ENCODE data around the gene IFNA7.
"Not testable (repeated sequence)": the region's sequence is repeated elsewhere in the genome, so short reads cannot be mapped to it uniquely, and the experiment has no call there.

Gene IFNA7

DNA sequence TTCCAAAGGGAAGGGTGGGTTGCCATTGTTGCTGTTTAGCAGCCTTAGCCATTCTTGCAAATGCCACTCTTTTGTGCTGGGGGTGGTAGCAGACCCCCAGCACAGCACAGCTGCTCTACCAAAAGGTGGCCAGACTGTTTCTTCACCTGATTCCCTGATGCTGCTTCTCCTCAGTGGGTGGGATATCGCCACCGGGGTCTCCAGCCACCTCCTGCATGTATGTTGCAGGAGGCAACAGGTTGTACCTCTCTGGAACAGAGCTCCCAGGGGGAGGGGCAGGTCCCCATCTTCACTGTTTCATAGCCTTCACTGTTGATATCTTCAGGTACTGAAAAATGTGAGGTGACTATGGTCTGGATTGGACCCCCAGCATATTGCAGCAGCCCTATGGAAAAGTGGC is 8.8 kb upstream of the IFNA7 start:
- not testable (repeated sequence) for DNase-seq (ENCODE audit: low spot score); H3K27ac Mint-ChIP-seq; H3K36me3 Mint-ChIP-seq (ENCODE audit: low read depth); H3K9me3 Mint-ChIP-seq; H3K4me3 Mint-ChIP-seq; H3K4me1 Mint-ChIP-seq (ENCODE audit: low read depth)
- H3K27me3 Mint-ChIP-seq (ENCODE audit: low read depth), result peaks cover 20% of the 10 kb centered on the region

- Mint-ChIP-seq H3K27ac (no peak overlapping the region), H3K4me3 (no peak overlapping the region), H3K36me3 (ENCODE audit: low read depth) (no peaks in the 10 kb centered on the region), H3K4me1 (ENCODE audit: low read depth) (peaks cover 8% of the 10 kb centered on the region), H3K9me3 (no peaks in the 10 kb centered on the region), H3K27me3 (ENCODE audit: low read depth) (peaks cover 20% of the 10 kb centered on the region)
- DNase-seq (ENCODE audit: low spot score), result no peak
Measured at GRCh38 chr9:21210311-21210710, 8.3 kb upstream of the IFNA7 start.

DNA sequence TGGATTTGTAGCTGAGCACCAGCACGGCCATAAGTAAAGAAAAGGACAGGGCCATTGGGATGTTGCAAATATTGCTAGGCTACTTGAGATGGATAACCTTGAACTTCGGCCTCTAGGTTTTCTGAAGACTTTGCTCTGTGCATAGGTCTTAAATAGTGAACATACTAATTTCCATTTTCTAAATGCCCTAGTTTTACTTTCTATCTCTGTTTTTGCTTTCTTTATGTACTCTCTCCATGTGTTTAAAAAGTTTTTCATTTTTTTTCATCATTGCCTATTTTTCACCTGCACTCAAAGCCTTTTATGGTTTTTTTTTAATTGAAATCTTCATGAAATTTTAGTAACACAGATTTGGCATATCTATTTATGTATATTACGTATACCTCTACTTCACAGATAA is 5.0 kb upstream of the IFNA7 start, which contains the start of gene IFNA10:
Gene IFNA10 (minus strand): TSS at position 101 of the 400 bp plus-strand sequence. CDS start 46 bp downstream, at position 55.
- H3K27me3 Mint-ChIP-seq (ENCODE audit: low read depth), result peaks cover 22% of the 10 kb centered on the region
- H3K36me3 Mint-ChIP-seq (ENCODE audit: low read depth); H3K4me3 Mint-ChIP-seq; H3K27ac Mint-ChIP-seq; H3K4me1 Mint-ChIP-seq (ENCODE audit: low read depth); DNase-seq (ENCODE audit: low spot score); H3K9me3 Mint-ChIP-seq: not testable (repeated sequence)

DNA sequence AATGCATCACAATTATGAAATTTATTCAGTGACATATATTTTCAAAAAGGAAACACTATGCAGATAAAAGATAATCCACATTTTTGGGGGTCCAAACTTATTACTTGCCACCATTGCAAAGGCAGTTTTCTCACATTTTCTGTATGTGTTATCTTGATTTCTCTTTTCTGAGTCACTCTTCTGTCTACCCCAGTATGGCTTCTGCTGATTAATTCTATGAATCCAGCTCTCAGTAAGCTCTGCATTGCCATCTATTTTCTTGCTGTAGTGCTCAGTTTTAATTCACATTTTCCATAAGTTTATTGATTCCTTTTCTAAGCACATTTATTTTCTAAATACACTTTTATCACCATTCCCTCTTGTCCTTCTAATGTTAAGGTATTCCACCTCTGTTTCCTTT is 3.2 kb upstream of the IFNA7 start:
- Mint-ChIP-seq H3K36me3 (ENCODE audit: low read depth) (no peaks in the 10 kb centered on the region), H3K4me1 (ENCODE audit: low read depth) (peaks cover 7% of the 10 kb centered on the region), H3K9me3 (no peaks in the 10 kb centered on the region), H3K27ac (no peak overlapping the region), H3K4me3 (no peak overlapping the region), H3K27me3 (ENCODE audit: low read depth) (peaks cover 32% of the 10 kb centered on the region)
- no peak for DNase-seq (ENCODE audit: low spot score)

DNA sequence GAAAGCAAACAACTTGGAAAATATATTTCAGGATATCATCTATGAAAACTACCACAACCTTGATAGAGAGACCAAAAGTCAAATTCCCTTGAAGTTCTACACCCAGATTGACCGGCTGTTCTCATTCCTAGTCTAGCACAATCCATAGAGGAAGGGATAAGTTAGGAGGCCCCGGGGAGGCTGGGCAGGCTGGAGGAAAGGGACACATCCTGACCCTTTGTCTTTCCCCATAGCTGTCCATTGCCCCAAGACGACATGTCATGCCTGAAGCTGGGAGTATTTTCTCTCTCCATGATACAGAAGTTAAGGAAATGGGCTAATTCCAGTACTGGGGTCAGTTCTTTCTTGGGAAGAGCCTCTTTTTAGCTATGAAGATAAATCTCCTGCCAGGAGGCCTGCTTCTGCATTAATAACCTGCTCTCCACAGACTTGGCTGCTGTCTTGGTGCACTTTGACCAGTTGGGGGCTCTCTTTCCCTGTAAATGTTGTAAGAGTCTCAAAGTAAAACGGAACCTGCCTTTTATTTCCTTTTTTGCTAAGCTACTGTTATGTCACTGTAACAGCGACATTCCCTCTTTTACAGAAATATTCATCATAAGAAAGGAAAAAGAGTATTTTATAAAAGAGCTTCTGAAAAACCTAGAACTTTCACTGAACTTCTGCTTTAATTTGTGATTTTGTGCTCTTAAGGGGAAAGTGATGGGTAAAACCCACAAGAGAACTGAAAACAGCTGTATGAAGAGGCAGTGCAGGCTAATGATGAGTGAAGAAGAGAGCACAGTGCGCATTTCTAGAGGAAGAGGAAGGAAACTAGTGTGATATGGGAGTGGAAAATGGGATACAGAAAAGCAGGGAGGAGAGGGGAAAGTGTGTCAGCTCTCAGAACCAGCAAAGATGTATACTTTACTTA is 6.9 kb downstream of the IFNA7 start:
- not testable (repeated sequence) for H3K4me1 Mint-ChIP-seq (ENCODE audit: low read depth); H3K36me3 Mint-ChIP-seq (ENCODE audit: low read depth); H3K27ac Mint-ChIP-seq; DNase-seq (ENCODE audit: low spot score); H3K9me3 Mint-ChIP-seq
- H3K4me3 Mint-ChIP-seq, result peak overlapping the region; percentile 49
- H3K27me3 Mint-ChIP-seq (ENCODE audit: low read depth), result peaks cover 16% of the 10 kb centered on the region

DNA sequence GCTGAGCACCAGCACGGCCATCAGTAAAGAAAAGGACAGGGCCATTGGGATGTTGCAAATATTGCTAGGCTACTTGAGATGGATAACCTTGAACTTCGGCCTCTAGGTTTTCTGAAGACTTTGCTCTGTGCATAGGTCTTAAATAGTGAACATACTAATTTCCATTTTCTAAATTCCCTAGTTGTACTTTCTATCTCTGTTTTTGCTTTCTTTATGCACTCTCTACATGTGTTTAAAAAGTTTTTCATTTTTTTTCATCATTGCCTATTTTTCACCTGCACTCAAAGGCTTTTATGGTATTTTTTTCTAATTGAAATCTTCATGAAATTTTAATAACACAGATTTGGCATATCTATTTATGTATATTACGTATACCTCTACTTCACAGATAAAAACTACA is 14.5 kb downstream of the IFNA7 start, which contains the start of gene IFNA4:
Gene IFNA4 (minus strand): TSS at position 101 of the 400 bp plus-strand sequence. CDS start 56 bp downstream, at position 45.
- H3K9me3 Mint-ChIP-seq; H3K4me3 Mint-ChIP-seq; H3K36me3 Mint-ChIP-seq (ENCODE audit: low read depth); DNase-seq (ENCODE audit: low spot score); H3K27ac Mint-ChIP-seq: not testable (repeated sequence)
- Mint-ChIP-seq H3K27me3 (ENCODE audit: low read depth) (peaks cover 34% of the 10 kb centered on the region), H3K4me1 (ENCODE audit: low read depth) (peaks cover 12% of the 10 kb centered on the region)

GRCh38 chr9:21182810-21183736 is 18.9 kb downstream of the IFNA7 start:
- peaks cover 21% of the 10 kb centered on the region for H3K27me3 Mint-ChIP-seq (ENCODE audit: low read depth)
- H3K4me3 Mint-ChIP-seq, result peak overlapping the region; percentile 27
- H3K36me3 Mint-ChIP-seq (ENCODE audit: low read depth); H3K27ac Mint-ChIP-seq; H3K9me3 Mint-ChIP-seq; H3K4me1 Mint-ChIP-seq (ENCODE audit: low read depth); DNase-seq (ENCODE audit: low spot score): not testable (repeated sequence)

- no peak for DNase-seq (ENCODE audit: low spot score)
- Mint-ChIP-seq H3K27me3 (ENCODE audit: low read depth) (peaks cover 55% of the 10 kb centered on the region), H3K9me3 (no peaks in the 10 kb centered on the region), H3K36me3 (ENCODE audit: low read depth) (no peaks in the 10 kb centered on the region), H3K4me1 (ENCODE audit: low read depth) (peaks cover 5% of the 10 kb centered on the region), H3K27ac (no peak overlapping the region), H3K4me3 (no peak overlapping the region)
Measured at GRCh38 chr9:21174671-21175070, 27.3 kb downstream of the IFNA7 start.

GRCh38 chr9:21172156-21172555 is 29.8 kb downstream of the IFNA7 start:
- Mint-ChIP-seq H3K9me3 (no peaks in the 10 kb centered on the region), H3K27ac (no peak overlapping the region), H3K27me3 (ENCODE audit: low read depth) (peaks cover 62% of the 10 kb centered on the region), H3K36me3 (ENCODE audit: low read depth) (no peaks in the 10 kb centered on the region), H3K4me3 (no peak overlapping the region), H3K4me1 (ENCODE audit: low read depth) (peaks cover 5% of the 10 kb centered on the region)
- no peak for DNase-seq (ENCODE audit: low spot score)

- peaks cover 5% of the 10 kb centered on the region for H3K4me1 Mint-ChIP-seq (ENCODE audit: low read depth)
- peaks cover 62% of the 10 kb centered on the region for H3K27me3 Mint-ChIP-seq (ENCODE audit: low read depth)
- DNase-seq (ENCODE audit: low spot score), result no peak
- H3K9me3 Mint-ChIP-seq, result no peaks in the 10 kb centered on the region
- H3K27ac Mint-ChIP-seq, result no peak overlapping the region
- H3K36me3 Mint-ChIP-seq (ENCODE audit: low read depth), result no peaks in the 10 kb centered on the region
- no peak overlapping the region for H3K4me3 Mint-ChIP-seq
Measured at GRCh38 chr9:21171351-21171750, 30.7 kb downstream of the IFNA7 start.

DNA sequence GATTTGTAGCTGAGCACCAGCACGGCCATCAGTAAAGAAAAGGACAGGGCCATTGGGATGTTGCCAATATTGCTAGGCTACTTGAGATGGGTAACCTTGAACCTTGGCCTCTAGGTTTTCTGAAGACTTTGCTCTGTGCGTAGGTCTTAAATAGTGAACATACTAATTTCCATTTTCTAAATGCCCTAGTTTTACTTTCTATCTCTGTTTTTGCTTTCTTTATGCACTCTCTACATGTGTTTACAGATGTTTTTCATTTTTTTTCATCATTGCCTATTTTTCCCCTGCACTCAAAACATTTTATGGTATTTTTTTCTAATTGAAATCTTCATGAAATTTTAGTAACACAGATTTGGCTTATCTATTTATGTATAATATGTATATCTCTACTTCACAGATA is 35.4 kb downstream of the IFNA7 start, which contains the start of gene IFNA21:
Gene IFNA21 (minus strand): TSS at position 101 of the 400 bp plus-strand sequence. CDS start 48 bp downstream, at position 53.
- not testable (repeated sequence) for H3K27ac Mint-ChIP-seq; H3K9me3 Mint-ChIP-seq; H3K36me3 Mint-ChIP-seq (ENCODE audit: low read depth); DNase-seq (ENCODE audit: low spot score); H3K4me3 Mint-ChIP-seq
- Mint-ChIP-seq H3K4me1 (ENCODE audit: low read depth) (peaks cover 18% of the 10 kb centered on the region), H3K27me3 (ENCODE audit: low read depth) (peaks cover 43% of the 10 kb centered on the region)

- H3K36me3 Mint-ChIP-seq (ENCODE audit: low read depth), result peaks cover 9% of the 10 kb centered on the region
- no peak overlapping the region for H3K4me3 Mint-ChIP-seq
- peaks cover 9% of the 10 kb centered on the region for H3K9me3 Mint-ChIP-seq
- H3K27me3 Mint-ChIP-seq (ENCODE audit: low read depth), result peaks cover 33% of the 10 kb centered on the region
- no peak for DNase-seq (ENCODE audit: low spot score)
- peaks cover 28% of the 10 kb centered on the region for H3K4me1 Mint-ChIP-seq (ENCODE audit: low read depth)
- H3K27ac Mint-ChIP-seq, result no peak overlapping the region
Measured at GRCh38 chr9:21165516-21165915, 36.5 kb downstream of the IFNA7 start.

GRCh38 chr9:21160178-21160577 is 41.8 kb downstream of the IFNA7 start:
- peak; percentile 37 for DNase-seq (ENCODE audit: low spot score)
- Mint-ChIP-seq H3K4me1 (ENCODE audit: low read depth) (peaks cover 58% of the 10 kb centered on the region), H3K36me3 (ENCODE audit: low read depth) (peaks cover 18% of the 10 kb centered on the region), H3K4me3 (peak overlapping the region; percentile 77), H3K27me3 (ENCODE audit: low read depth) (no peaks in the 10 kb centered on the region), H3K9me3 (peaks cover 28% of the 10 kb centered on the region), H3K27ac (peak overlapping the region; percentile 17)

- Mint-ChIP-seq H3K9me3 (peaks cover 19% of the 10 kb centered on the region), H3K4me3 (no peak overlapping the region), H3K36me3 (ENCODE audit: low read depth) (peaks cover 9% of the 10 kb centered on the region), H3K27ac (no peak overlapping the region), H3K4me1 (ENCODE audit: low read depth) (peaks cover 38% of the 10 kb centered on the region), H3K27me3 (ENCODE audit: low read depth) (peaks cover 11% of the 10 kb centered on the region)
- no peak for DNase-seq (ENCODE audit: low spot score)
Measured at GRCh38 chr9:21155501-21155900, 46.5 kb downstream of the IFNA7 start.
